Activated CD8-positive, alpha-beta T cell treated with anti-CD3 and anti-CD28 coated beads for 36 hours (primary cell): ENCODE data around the gene NFS1. TPM values are rescaled to one million over a fixed set of nuclear protein-coding genes. Genes with fewer than 3 reads are reported as not detected.

Experiments used
- ATAC-seq: fragments of 200-7000 bp; cut with Tn5 transposase; one replicate; pipeline ENCODE4 v1.10.0; 2021; ENCODE audit warnings: mild to moderate bottlenecking, moderate library complexity
- CTCF ChIA-PET: fragments of 350-600 bp; sonication (Branson Sonifier 250); formaldehyde crosslinking; loops from one replicate; lab custom pipeline; 2021; ENCODE audit warnings: antibody characterized with exemption; lab: Charles Lee
- POLR2A ChIA-PET: fragments of 350-600 bp; sonication (Branson Sonifier 250); formaldehyde crosslinking; loops from one replicate; lab custom pipeline; 2021; ENCODE audit warnings: antibody characterized with exemption; lab: Charles Lee
- DNase-seq: peaks from one replicate; pipeline ENCODE4 v3.0.0-alpha.2; 2020
- H3K27ac Mint-ChIP-seq: one replicate; pipeline ENCODE4 v1.8.0; 2021; ENCODE audit warnings: mild to moderate bottlenecking, mixed read lengths
- H3K27me3 Mint-ChIP-seq: one replicate; pipeline ENCODE4 v1.8.0; 2021; ENCODE audit warnings: mixed read lengths
- H3K36me3 Mint-ChIP-seq: one replicate; pipeline ENCODE4 v1.8.0; 2021; ENCODE audit warnings: low read depth, mixed read lengths
- H3K4me1 Mint-ChIP-seq: one replicate; pipeline ENCODE4 v1.8.0; 2021; ENCODE audit warnings: low read depth, mixed read lengths
- H3K4me3 Mint-ChIP-seq: one replicate; pipeline ENCODE4 v1.8.0; 2021; ENCODE audit warnings: mild to moderate bottlenecking, moderate library complexity, mixed read lengths
- H3K9me3 Mint-ChIP-seq: one replicate; pipeline ENCODE4 v1.8.0; 2021; ENCODE audit warnings: mixed read lengths
- intact Hi-C: fragments of 100-400 bp; cut with micrococcal nuclease; formaldehyde crosslinking; loops from one replicate; pipeline ENCODE4 v1.10.0; 2022
- total RNA-seq, 2 experiments: library from RNA; stranded (reverse); gene quantifications; one replicate each; pipeline ENCODE4 v1.2.3, GENCODE V29; 2021
- TF ChIP-seq, protein P1 (sequence below): fragments of 200-600 bp; IDR thresholded peaks from one replicate; pipeline ENCODE4 v1.8.0; 2022; ENCODE audit warnings: antibody characterized with exemption, mild to moderate bottlenecking

Gene NFS1
- total RNA-seq, 2 experiments from 2014 or later = 39.7 to 40.8 TPM

DNA sequence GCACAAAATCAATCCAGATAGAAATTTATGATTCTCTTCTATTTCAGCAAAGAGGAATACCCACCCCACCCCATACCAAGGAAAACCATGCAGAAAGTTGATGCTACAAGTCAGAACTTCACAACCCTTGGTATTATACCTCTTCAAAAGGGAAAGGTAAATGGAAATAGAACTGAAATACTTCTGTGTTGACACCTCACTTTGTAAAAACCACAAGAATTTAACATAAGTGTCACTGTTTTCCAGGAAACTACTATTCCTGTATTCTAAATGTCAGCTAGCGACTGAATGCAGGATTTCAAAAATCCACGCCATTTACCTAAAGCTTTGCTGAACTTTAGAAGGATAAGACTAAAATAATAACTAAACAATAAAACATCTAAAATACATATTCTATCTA, 38.1 kb downstream of the NFS1 start:
- H3K36me3 Mint-ChIP-seq = peaks cover 52% of the 10 kb centered on the region
- H3K27ac Mint-ChIP-seq = peak overlapping the region; percentile 99
- no peaks in the 10 kb centered on the region for H3K27me3 Mint-ChIP-seq
- CTCF ChIA-PET = interaction anchor here (1.1 to 4.8 kb wide), 4 partner anchors 9 to 293 kb away, joined by 3 to 49 read pairs (median 4); partner anchors contain the start of gene SCAND1
- POLR2A ChIA-PET = interaction anchor here (0.6 to 9.1 kb wide), 14 partner anchors 8 to 293 kb away, joined by 3 to 163 read pairs (median 4); partner anchors contain the start of genes CEP250, ERGIC3, RBM39 and SCAND1
- no peak for DNase-seq
- peak overlapping the region; percentile 93 for H3K4me3 Mint-ChIP-seq
- TF ChIP-seq, protein P1, sequence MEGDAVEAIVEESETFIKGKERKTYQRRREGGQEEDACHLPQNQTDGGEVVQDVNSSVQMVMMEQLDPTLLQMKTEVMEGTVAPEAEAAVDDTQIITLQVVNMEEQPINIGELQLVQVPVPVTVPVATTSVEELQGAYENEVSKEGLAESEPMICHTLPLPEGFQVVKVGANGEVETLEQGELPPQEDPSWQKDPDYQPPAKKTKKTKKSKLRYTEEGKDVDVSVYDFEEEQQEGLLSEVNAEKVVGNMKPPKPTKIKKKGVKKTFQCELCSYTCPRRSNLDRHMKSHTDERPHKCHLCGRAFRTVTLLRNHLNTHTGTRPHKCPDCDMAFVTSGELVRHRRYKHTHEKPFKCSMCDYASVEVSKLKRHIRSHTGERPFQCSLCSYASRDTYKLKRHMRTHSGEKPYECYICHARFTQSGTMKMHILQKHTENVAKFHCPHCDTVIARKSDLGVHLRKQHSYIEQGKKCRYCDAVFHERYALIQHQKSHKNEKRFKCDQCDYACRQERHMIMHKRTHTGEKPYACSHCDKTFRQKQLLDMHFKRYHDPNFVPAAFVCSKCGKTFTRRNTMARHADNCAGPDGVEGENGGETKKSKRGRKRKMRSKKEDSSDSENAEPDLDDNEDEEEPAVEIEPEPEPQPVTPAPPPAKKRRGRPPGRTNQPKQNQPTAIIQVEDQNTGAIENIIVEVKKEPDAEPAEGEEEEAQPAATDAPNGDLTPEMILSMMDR = no peak
- peaks cover 58% of the 10 kb centered on the region for H3K4me1 Mint-ChIP-seq
- ATAC-seq = peak; percentile 13
- intact Hi-C loops = loop anchor here (5.0 kb wide), 2 partner anchors 44 to 76 kb away; partner anchors contain the start of gene SPAG4
- H3K9me3 Mint-ChIP-seq = no peaks in the 10 kb centered on the region

DNA sequence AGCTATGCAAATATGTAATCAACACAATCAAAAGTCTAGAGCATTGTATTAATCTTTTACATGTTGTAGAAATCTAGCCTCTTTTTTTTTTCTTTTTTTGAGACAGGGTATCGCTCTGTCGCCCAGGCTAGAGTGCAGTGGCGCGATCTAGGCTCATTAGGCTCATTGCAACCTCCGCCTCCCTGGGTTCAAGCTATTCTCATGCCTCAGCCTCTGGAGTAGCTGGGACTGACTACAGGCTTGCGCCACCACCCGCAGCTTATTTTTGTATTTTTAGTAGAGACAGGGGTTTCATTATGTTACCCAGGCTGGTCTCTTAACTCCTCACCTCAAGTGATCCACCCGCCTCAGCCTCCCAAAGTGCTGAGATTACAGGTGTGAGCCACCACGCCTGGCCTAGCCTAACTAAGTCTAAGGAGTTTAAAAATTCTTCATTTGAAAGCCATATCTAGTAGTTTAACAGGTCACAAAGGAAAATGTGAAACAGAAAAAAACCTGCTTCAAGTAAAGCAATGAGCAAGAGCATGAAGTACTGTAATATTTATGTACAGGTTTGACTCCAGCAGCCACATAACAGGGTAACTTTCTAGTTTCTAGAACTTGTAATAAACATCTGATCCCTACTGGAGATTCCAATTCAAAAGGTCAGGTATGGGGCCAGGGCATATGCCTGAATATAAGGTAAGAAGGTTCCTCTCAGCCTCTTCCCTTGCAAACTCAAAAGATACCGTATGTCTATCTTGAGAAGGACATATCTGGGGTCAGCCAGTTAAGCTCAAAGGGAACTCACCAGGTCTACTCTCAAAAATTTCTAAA, 38.8 kb downstream of the NFS1 start:
- DNase-seq = peak; percentile 57
- H3K27me3 Mint-ChIP-seq = no peaks in the 10 kb centered on the region
- H3K4me3 Mint-ChIP-seq = peak overlapping the region; percentile 93
- peaks cover 52% of the 10 kb centered on the region for H3K36me3 Mint-ChIP-seq
- intact Hi-C loops = loop anchor here (5.0 kb wide), 2 partner anchors 43 to 77 kb away; partner anchors contain the start of gene SPAG4
- no peaks in the 10 kb centered on the region for H3K9me3 Mint-ChIP-seq
- peak; percentile 22 for ATAC-seq
- ChIA-PET CTCF (interaction anchor here (1.1 to 4.8 kb wide), 6 partner anchors 8 to 294 kb away, joined by 3 to 49 read pairs (median 4); partner anchors contain the start of gene SCAND1), POLR2A (interaction anchor here (0.7 to 9.1 kb wide), 14 partner anchors 8 to 294 kb away, joined by 3 to 163 read pairs (median 4); partner anchors contain the start of genes ERGIC3, RBM39, SCAND1 and SPAG4)
- TF ChIP-seq, protein P1 = no peak
- H3K4me1 Mint-ChIP-seq = peaks cover 58% of the 10 kb centered on the region
- peak overlapping the region; percentile 99 for H3K27ac Mint-ChIP-seq

DNA sequence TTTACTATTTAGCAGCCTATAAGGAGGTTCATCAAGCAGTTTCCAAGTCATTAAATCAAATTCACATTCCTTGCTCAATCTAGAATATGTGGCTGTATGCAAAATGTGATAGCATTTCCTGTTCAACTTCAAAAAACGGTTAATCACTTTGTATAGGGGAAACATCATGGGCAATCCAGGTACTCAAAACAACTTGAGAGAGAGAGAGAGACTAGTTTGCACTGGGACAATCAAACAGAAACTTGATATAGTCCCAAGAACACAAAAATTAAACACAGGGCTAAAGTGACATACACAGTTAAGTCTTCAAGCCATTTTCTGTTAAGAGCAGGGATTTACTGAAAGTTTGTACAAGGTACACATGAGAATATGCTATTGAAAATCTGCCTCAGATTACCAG, 41.9 kb downstream of the NFS1 start:
- intact Hi-C loops = no loop called here
- peaks cover 35% of the 10 kb centered on the region for H3K36me3 Mint-ChIP-seq
- H3K27me3 Mint-ChIP-seq = no peaks in the 10 kb centered on the region
- H3K4me1 Mint-ChIP-seq = peaks cover 53% of the 10 kb centered on the region
- TF ChIP-seq, protein P1 = no peak
- peak overlapping the region; percentile 77 for H3K27ac Mint-ChIP-seq
- ATAC-seq (no peak), DNase-seq (no peak)
- peak overlapping the region; percentile 13 for H3K4me3 Mint-ChIP-seq
- no peaks in the 10 kb centered on the region for H3K9me3 Mint-ChIP-seq
- POLR2A ChIA-PET = interaction anchor here (0.7 to 9.1 kb wide), 4 partner anchors 15 to 85 kb away, joined by 3 to 163 read pairs (median 4); partner anchors contain the start of genes RBM39 and SPAG4
- CTCF ChIA-PET = interaction anchor here (0.7 to 3.7 kb wide), 2 partner anchors 37 to 125 kb away, joined by 3 to 22 read pairs; no protein-coding TSS in a partner anchor

DNA sequence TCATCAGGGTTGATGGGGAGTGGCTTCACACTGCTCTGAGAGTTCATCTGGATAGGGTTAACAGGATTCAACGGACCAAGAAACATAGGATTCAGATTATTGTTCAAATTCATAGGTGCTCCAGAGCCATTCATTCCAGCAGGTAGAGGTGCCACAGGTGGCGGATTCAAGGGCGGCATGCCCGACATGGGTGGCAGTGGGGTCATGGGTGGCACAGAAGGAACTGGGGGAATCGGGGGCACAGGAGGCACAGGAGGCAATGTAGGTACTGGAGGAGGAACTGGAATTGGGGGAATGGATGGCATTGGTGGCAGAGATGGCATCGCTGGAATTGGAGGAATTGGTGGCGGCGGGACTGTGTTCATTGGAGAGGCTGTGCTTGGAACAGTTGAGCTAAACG, 44.7 kb downstream of the NFS1 start:
- POLR2A ChIA-PET = interaction anchor here (1.0 to 4.3 kb wide), 4 partner anchors 9 to 36 kb away, joined by 4 to 30 read pairs (median 10); partner anchors contain the start of genes CPNE1 and RBM12
- Mint-ChIP-seq H3K4me3 (no peak overlapping the region), H3K27ac (no peak overlapping the region), H3K27me3 (no peaks in the 10 kb centered on the region), H3K4me1 (peaks cover 53% of the 10 kb centered on the region), H3K36me3 (peaks cover 34% of the 10 kb centered on the region), H3K9me3 (no peaks in the 10 kb centered on the region)
- no peak for DNase-seq
- CTCF ChIA-PET = interaction anchor here (0.9 to 1.8 kb wide), 3 partner anchors 36 to 50 kb away, joined by 3 to 5 read pairs (median 4); no protein-coding TSS in a partner anchor
- intact Hi-C loops = no loop called here
- TF ChIP-seq, protein P1 = no peak
- no peak for ATAC-seq
